Measurements from ENCODE around the gene ZXDB.
A peak's percentile ranks its signal among the peaks of the same experiment; 100 is the strongest.
"Not testable (repeated sequence)": the region's sequence is repeated elsewhere in the genome, so short reads cannot be mapped to it uniquely, and the experiment has no call there.

Gene ZXDB

DNA sequence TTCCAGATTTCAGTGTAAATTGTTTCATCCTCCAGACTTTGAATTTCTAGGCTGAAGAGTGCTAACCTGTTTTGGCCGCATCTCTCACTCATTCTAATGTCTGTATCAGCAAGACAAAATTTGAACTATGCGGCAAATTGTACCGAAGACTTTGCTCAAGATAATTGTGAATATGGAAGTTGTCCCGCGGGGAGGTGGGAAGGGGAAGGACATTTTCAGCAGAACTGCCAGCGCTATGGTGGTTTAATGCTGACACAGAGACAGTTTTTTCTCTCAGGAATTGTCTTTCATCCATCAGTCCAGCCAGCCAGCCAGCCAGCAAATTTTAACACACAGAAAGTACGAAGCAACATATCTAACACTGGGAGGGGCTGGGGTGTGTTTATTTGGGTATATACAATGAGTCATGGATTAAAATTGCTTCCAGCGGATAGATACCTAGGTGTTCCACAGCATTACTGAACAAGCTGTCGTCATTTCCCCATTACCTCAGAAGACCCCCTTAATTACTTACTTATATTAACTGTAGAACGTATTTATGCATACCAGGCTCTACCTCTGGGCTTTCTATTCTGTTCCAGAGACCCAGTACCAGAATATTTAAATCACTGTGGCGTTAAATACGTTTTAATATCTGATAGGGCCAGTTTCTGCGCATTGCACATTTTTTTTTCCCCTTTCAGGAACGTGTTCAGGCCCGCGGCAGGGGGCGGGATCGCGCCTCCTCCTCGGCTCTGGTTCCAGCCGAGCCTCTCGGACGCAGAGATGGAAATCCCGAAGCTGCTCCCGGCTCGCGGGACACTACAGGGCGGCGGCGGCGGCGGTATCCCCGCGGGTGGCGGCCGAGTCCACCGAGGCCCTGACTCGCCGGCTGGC, at the start of gene ZXDB:
Gene ZXDB, plus strand, starts transcription at position 728 of the 876 bp plus-strand sequence. Its CDS starts 38 bp downstream, at position 766.
- not testable (repeated sequence) for DNase-seq (ENCODE audit: extremely low read depth in 1 of 2, low read depth in 1 of 2)

- DNase-seq (ENCODE audit: extremely low read depth in 1 of 2, low read depth in 1 of 2) = no peak
Measured at GRCh38 chrX:57565198-57565597, 26.6 kb upstream of the ZXDB start.

GRCh38 chrX:57573754-57574153, 18.1 kb upstream of the ZXDB start:
- no peak for DNase-seq (ENCODE audit: extremely low read depth in 1 of 2, low read depth in 1 of 2)

GRCh38 chrX:57582948-57583347, 8.9 kb upstream of the ZXDB start:
- not testable (repeated sequence) for DNase-seq (ENCODE audit: extremely low read depth in 1 of 2, low read depth in 1 of 2)

DNA sequence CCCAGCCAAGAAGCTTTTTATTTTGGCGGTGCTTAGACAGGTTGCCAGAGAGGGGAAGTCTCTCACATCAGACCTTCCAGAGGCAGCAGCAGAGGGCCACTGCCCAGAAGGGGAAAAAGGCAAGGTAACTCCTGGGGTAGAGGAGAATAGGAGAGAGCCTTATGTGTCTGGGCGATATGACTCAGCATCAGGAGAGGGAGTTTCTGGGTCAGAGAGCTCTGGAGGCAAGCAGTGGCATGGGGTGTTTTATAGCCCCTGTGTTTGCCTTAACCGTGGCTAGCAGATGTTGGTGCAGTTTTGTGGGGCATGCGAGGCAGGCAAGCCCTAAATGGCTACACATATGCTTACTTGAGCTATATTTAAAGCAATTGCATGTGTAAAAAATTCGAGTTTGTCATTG, 8.3 kb upstream of the ZXDB start:
- no peak for DNase-seq (ENCODE audit: extremely low read depth in 1 of 2, low read depth in 1 of 2)

- no peak for DNase-seq (ENCODE audit: extremely low read depth in 1 of 2, low read depth in 1 of 2)
Measured at GRCh38 chrX:57586360-57586759, 5.5 kb upstream of the ZXDB start.

- DNase-seq (ENCODE audit: extremely low read depth in 1 of 2, low read depth in 1 of 2) = no peak
Measured at GRCh38 chrX:57587062-57587461, 4.7 kb upstream of the ZXDB start.

- no peak for DNase-seq (ENCODE audit: extremely low read depth in 1 of 2, low read depth in 1 of 2)
Measured at GRCh38 chrX:57587607-57588006, 4.2 kb upstream of the ZXDB start.

DNA sequence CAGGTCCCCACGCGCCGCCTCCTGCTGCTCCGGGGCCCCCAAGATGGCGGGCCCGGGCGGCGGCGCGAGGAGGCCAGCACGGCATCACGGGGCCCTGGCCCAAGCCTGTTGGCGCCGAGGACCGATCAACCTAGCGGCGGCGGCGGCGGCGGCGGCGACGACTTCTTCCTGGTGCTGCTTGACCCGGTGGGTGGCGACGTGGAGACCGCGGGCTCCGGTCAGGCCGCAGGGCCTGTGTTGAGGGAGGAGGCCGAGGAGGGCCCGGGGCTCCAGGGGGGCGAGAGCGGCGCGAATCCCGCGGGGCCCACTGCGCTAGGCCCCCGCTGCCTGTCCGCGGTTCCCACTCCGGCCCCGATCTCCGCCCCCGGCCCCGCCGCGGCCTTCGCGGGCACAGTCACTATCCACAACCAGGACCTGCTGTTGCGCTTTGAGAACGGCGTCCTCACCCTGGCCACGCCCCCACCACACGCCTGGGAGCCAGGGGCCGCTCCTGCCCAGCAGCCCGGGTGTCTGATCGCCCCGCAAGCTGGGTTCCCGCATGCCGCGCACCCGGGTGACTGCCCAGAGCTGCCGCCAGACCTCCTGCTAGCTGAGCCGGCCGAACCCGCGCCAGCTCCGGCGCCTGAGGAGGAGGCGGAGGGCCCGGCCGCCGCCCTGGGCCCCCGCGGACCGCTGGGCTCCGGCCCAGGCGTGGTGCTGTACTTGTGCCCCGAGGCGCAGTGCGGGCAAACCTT, 516 bp downstream of the ZXDB start:
- peak in 1 of 2 donors; percentile 1 for DNase-seq (ENCODE audit: extremely low read depth in 1 of 2, low read depth in 1 of 2)

- DNase-seq (ENCODE audit: extremely low read depth in 1 of 2, low read depth in 1 of 2) = not testable (repeated sequence)
Measured at GRCh38 chrX:57592894-57593215, 1.0 kb downstream of the ZXDB start.

DNA sequence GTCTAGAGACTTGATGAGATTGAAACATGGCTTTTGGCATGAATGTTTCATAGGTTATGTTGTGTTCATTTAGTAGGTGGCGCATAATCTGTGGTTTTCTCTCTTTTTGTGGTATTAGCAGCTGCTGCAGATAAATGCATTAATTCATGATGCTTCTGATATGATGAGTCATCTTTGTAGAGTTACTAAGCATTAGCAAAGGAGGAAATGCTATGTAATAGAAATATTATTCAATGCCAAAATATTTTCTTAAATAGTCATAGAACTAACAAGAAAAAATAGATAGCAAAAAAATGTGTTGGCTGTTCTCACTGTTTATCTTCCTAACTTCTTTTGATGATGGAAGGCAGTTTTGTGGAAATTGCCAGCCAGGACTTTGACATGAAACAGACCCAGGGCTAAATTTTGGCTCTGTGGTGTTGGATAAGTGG, 3.6 kb downstream of the ZXDB start:
- no peak for DNase-seq (ENCODE audit: extremely low read depth in 1 of 2, low read depth in 1 of 2)

DNA sequence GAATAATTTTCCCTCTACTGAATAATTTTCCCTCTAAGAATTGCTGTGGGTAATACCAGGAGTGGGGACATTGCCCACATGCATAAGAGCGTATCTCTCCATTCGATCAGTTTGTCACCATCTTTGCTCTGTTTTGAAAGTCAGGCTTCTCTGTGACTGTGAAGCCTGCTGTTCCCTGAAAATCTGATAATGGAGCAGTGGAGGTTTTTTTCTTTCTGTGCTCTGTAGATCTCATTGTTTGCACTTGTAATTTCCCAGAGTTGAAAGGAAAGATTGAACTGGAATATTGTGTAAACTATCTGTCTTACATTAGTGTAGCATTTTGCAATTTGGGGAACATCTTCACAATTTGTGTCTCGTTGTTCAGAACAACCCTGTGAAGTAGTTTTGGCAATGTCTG, 4.3 kb downstream of the ZXDB start:
- no peak for DNase-seq (ENCODE audit: extremely low read depth in 1 of 2, low read depth in 1 of 2)

- no peak for DNase-seq (ENCODE audit: extremely low read depth in 1 of 2, low read depth in 1 of 2)
Measured at GRCh38 chrX:57596516-57596915, 4.7 kb downstream of the ZXDB start.

GRCh38 chrX:57607295-57608187, 15.7 kb downstream of the ZXDB start:
- DNase-seq (ENCODE audit: extremely low read depth in 1 of 2, low read depth in 1 of 2) = no peak

GRCh38 chrX:57613351-57613750, 21.5 kb downstream of the ZXDB start:
- DNase-seq (ENCODE audit: extremely low read depth in 1 of 2, low read depth in 1 of 2) = not testable (repeated sequence)

GRCh38 chrX:57629438-57629837, 37.6 kb downstream of the ZXDB start:
- DNase-seq (ENCODE audit: extremely low read depth in 1 of 2, low read depth in 1 of 2) = not testable (repeated sequence)

DNA sequence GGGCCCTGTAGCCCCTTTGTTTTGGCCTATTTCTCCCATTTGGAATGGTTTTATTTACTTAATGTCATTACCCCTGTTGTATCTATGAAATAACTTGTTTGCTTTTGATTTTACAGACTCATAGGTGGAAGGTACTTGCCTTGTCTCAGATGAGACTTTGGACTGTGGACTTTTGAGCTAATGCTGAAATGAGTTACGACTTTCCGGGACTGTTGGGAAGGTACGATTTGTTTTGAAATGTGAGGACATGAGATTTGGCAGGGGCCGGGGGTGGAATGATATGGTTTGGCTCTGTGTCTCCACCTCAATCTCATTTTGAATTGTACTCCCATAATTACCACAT, 48.8 kb downstream of the ZXDB start:
- no peak for DNase-seq (ENCODE audit: extremely low read depth in 1 of 2, low read depth in 1 of 2)

DNA sequence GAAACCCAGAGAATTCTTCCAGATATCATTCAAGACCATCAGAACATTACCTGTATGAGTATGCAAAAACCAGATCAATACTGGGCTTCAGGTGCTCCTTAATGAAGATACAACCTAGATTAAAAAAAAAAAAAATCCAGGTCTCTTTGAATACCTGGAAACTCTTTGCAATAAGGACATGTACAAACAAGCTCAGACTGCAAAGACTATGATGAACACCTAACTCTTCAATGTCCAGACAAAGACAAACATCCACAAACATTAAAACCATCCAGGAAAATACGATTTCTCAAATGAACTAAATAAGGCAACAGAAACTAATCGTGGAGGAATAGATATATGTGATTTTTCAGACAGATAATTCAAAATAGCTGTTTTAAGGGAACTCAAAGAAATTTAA, 49.5 kb downstream of the ZXDB start:
- no peak for DNase-seq (ENCODE audit: extremely low read depth in 1 of 2, low read depth in 1 of 2)

DNA sequence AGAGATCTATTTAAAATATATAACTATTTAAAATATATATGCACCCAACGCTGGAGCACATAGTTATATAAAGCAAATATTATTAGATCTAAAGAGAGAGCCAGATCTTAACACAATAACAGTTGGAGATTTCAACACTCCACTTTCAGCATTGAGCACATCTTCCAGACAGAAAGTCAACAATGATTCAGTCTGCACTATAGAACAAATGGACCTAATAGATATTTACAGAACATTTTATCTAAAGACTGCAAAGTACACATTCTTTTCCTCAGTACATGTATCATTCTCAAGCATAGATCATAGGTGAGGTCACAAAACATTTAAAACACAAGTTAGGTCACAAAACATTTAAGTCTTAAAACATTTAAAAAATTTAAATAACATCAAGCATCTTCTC, 51.9 kb downstream of the ZXDB start:
- no peak for DNase-seq (ENCODE audit: extremely low read depth in 1 of 2, low read depth in 1 of 2)

- DNase-seq (ENCODE audit: extremely low read depth in 1 of 2, low read depth in 1 of 2) = no peak
Measured at GRCh38 chrX:57647020-57647419, 55.2 kb downstream of the ZXDB start.
